CD14-positive monocyte (primary cell): Measurements from ENCODE around the gene SLC39A1. TPM values are rescaled to one million over a fixed set of nuclear protein-coding genes. Genes with fewer than 3 reads are reported as not detected.

Source experiments
- DNase-seq, 3 donors: peaks; one replicate each; pipeline ENCODE4 v3.0.0-alpha.2; 2011 to 2022
- H2AFZ ChIP-seq: 2 replicates; pipeline ENCODE4 v1.6.0; 2012; ENCODE audit warnings: mild to moderate bottlenecking, low read depth, low read length, inconsistent platforms; ENCODE audit not compliant: insufficient read depth, poor library complexity, severe bottlenecking
- H3K27ac ChIP-seq, 2 donors: 1 replicate in 1 of 2; 2 replicates in 1 of 2; pipeline ENCODE4 v1.5.1; 2012 to 2013; ENCODE audit warnings: low read length in 2 of 2, control low read depth in 1 of 2, inconsistent platforms in 1 of 2, low read depth in 1 of 2, mild to moderate bottlenecking in 1 of 2
- H3K27me3 ChIP-seq, 2 donors: one replicate each; pipeline versions ENCODE4 v1.6.0 to v1.6.1; 2011 to 2013; ENCODE audit warnings: low read length in 2 of 2; ENCODE audit not compliant: control insufficient read depth in 2 of 2, insufficient read depth in 2 of 2
- H3K36me3 ChIP-seq, 2 donors: replicated peaks in 1 of 2; 1 replicate in 1 of 2; 2 replicates in 1 of 2; pipeline versions ENCODE4 v1.5.1 to v1.6.1; 2012 to 2013; ENCODE audit warnings: low read length in 2 of 2, control low read depth in 1 of 2, inconsistent platforms in 1 of 2, mild to moderate bottlenecking in 1 of 2; ENCODE audit not compliant: insufficient read depth in 2 of 2, control insufficient read depth in 1 of 2
- H3K4me1 ChIP-seq, 2 donors: 1 replicate in 1 of 2; 2 replicates in 1 of 2; pipeline versions ENCODE4 v1.5.1 to v1.6.1; 2012 to 2013; ENCODE audit warnings: low read length in 2 of 2, control low read depth in 1 of 2, inconsistent platforms in 1 of 2, mild to moderate bottlenecking in 1 of 2, moderate library complexity in 1 of 2; ENCODE audit not compliant: insufficient read depth in 2 of 2, control insufficient read depth in 1 of 2
- H3K4me2 ChIP-seq: replicated peaks from 2 replicates; pipeline ENCODE3; 2012; ENCODE audit warnings: low read length, moderate library complexity, mild to moderate bottlenecking; ENCODE audit not compliant: poor library complexity, severe bottlenecking; ENCODE audit errors: extremely low read depth
- H3K4me3 ChIP-seq, 3 experiments: fragments of 200-600 bp in 1 of 3; sonication (generic) in 1 of 3; replicated peaks in 1 of 3; 1 replicate in 2 of 3; 2 replicates in 1 of 3; pipeline ENCODE4 v1.5.1; 2011 to 2013; ENCODE audit warnings: low read length in 3 of 3, mild to moderate bottlenecking in 3 of 3, control low read depth in 2 of 3, low read depth in 2 of 3, inconsistent platforms in 1 of 3, moderate library complexity in 1 of 3
- H3K79me2 ChIP-seq: 2 replicates; pipeline ENCODE4 v1.6.0; 2012; ENCODE audit warnings: mild to moderate bottlenecking, control low read depth, inconsistent platforms, low read length, moderate library complexity; ENCODE audit not compliant: insufficient read depth
- H3K9ac ChIP-seq: 2 replicates; pipeline ENCODE4 v1.6.0; 2017; ENCODE audit warnings: low read length, mild to moderate bottlenecking; ENCODE audit not compliant: insufficient read depth, poor library complexity, severe bottlenecking
- H3K9me3 ChIP-seq, 2 donors: replicated peaks in 1 of 2; 1 replicate in 1 of 2; 2 replicates in 1 of 2; pipeline versions ENCODE4 v1.5.1 to v1.6.1; 2012 to 2013; ENCODE audit warnings: low read length in 2 of 2, control low read depth in 1 of 2; ENCODE audit not compliant: control insufficient read depth in 1 of 2, insufficient read depth in 1 of 2
- H4K20me1 ChIP-seq: 2 replicates; pipeline ENCODE4 v1.6.0; 2012; ENCODE audit warnings: mild to moderate bottlenecking, low read length, control low read depth, moderate library complexity; ENCODE audit not compliant: insufficient read depth
- H3K27ac Mint-ChIP-seq, 7 donors: one replicate each; pipeline ENCODE4 v1.8.0; 2020; ENCODE audit warnings: mild to moderate bottlenecking in 7 of 7, mixed read lengths in 7 of 7, moderate library complexity in 6 of 7, inconsistent platforms in 2 of 7
- H3K27me3 Mint-ChIP-seq, 3 donors: one replicate each; pipeline ENCODE4 v1.8.0; 2021 to 2022; ENCODE audit warnings: low read depth in 3 of 3, mild to moderate bottlenecking in 3 of 3, mixed read lengths in 3 of 3, moderate library complexity in 3 of 3, inconsistent platforms in 1 of 3
- H3K36me3 Mint-ChIP-seq, 2 donors: one replicate each; pipeline ENCODE4 v1.8.0; 2020; ENCODE audit warnings: mixed read lengths in 2 of 2, inconsistent platforms in 1 of 2, mild to moderate bottlenecking in 1 of 2
- H3K4me1 Mint-ChIP-seq: one replicate; pipeline ENCODE4 v1.8.0; 2020; ENCODE audit warnings: mild to moderate bottlenecking, mixed read lengths
- H3K4me3 Mint-ChIP-seq, 2 donors: one replicate each; pipeline ENCODE4 v1.8.0; 2020; ENCODE audit warnings: mild to moderate bottlenecking in 2 of 2, mixed read lengths in 2 of 2, moderate library complexity in 1 of 2
- H3K9me3 Mint-ChIP-seq, 7 donors: one replicate each; pipeline ENCODE4 v1.8.0; 2020 to 2022; ENCODE audit warnings: mixed read lengths in 7 of 7, mild to moderate bottlenecking in 6 of 7, moderate library complexity in 6 of 7, inconsistent platforms in 2 of 7
- WGBS: methylation state at CpG from one replicate; pipeline ENCODE4 v1.1.5; 2013; ENCODE audit warnings: missing lambda C conversion rate; ENCODE audit not compliant: insufficient coverage; 5-methylcytosine and 5-hydroxymethylcytosine counted together
- intact Hi-C, 2 donors: fragments of 100-400 bp; cut with micrococcal nuclease; formaldehyde crosslinking; loops; one replicate each; pipeline versions ENCODE4 v1.15.0 to v1.15.1; 2023
- polyA plus RNA-seq, 3 donors: library from polyadenylated mRNA; depleted of rRNA in 1 of 3; unstranded in 2 of 3; stranded (reverse) in 1 of 3; fragments of 300-500 nt in 2 of 3; fragments of >200 nt in 1 of 3; fragmentation: Illumina TruSeq in 2 of 3; gene quantifications; 1 replicate in 2 of 3; 2 replicates in 1 of 3; pipeline ENCODE4 v1.2.3, GENCODE V29; 2012 to 2021
- TF ChIP-seq, protein P1 (sequence below): fragments of 200-600 bp; IDR thresholded peaks from one replicate; pipeline ENCODE4 v1.8.0; 2022; ENCODE audit warnings: antibody characterized with exemption, mild to moderate bottlenecking

The SLC39A1 gene
- polyA plus RNA-seq, 3 donors, result 37.6 to 83.1 (median 82.1) TPM

DNA sequence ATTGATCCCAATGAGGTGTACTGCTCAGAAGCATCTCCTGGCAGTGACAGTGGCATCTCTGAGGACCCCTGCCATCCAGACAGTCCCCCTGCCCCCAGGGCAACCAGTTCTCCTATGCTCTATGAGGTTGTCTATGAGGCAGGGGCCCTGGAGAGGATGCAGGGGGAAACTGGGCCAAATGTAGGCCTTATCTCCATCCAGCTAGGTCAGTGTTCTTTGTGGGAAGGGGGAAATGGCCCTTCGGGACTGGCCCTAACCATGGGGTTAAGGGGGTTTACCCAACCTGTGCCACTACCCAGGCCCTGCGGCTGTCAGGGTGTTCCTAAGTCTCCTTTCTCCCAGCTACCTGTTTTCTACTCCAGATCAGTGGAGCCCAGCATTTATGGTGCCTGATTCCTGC is 5.6 kb upstream of the SLC39A1 start:
- WGBS, result 96% methylated on average over 2 of the region's 2 CpGs
- H3K4me2 ChIP-seq, result no peak overlapping the region
- no peak overlapping the region for H3K27ac ChIP-seq
- H4K20me1 ChIP-seq, result no peaks in the 10 kb centered on the region
- H3K4me3 ChIP-seq, result peak overlapping the region in 1 of 3 experiments; percentile 91
- TF ChIP-seq, protein P1, sequence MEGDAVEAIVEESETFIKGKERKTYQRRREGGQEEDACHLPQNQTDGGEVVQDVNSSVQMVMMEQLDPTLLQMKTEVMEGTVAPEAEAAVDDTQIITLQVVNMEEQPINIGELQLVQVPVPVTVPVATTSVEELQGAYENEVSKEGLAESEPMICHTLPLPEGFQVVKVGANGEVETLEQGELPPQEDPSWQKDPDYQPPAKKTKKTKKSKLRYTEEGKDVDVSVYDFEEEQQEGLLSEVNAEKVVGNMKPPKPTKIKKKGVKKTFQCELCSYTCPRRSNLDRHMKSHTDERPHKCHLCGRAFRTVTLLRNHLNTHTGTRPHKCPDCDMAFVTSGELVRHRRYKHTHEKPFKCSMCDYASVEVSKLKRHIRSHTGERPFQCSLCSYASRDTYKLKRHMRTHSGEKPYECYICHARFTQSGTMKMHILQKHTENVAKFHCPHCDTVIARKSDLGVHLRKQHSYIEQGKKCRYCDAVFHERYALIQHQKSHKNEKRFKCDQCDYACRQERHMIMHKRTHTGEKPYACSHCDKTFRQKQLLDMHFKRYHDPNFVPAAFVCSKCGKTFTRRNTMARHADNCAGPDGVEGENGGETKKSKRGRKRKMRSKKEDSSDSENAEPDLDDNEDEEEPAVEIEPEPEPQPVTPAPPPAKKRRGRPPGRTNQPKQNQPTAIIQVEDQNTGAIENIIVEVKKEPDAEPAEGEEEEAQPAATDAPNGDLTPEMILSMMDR, result no peak
- Mint-ChIP-seq H3K27ac (no peak overlapping the region), H3K36me3 (peaks cover 7 to 9% of the 10 kb centered on the region in 2 donors), H3K27me3 (peaks cover 2 to 4% (median 2%) of the 10 kb centered on the region in 3 donors), H3K4me3 (no peak overlapping the region), H3K4me1 (peaks cover 56% of the 10 kb centered on the region), H3K9me3 (no peaks in the 10 kb centered on the region)
- H3K27me3 ChIP-seq, result no peaks in the 10 kb centered on the region
- H3K4me1 ChIP-seq, result peaks cover 31 to 44% of the 10 kb centered on the region in 2 donors
- H3K9me3 ChIP-seq, result no peaks in the 10 kb centered on the region
- no peak for DNase-seq
- H2AFZ ChIP-seq, result no peak overlapping the region
- peaks cover 34% of the 10 kb centered on the region for H3K79me2 ChIP-seq
- H3K9ac ChIP-seq, result no peak overlapping the region
- H3K36me3 ChIP-seq, result peaks cover 5 to 11% of the 10 kb centered on the region in 2 donors
- intact Hi-C loops, result no loop called here

DNA sequence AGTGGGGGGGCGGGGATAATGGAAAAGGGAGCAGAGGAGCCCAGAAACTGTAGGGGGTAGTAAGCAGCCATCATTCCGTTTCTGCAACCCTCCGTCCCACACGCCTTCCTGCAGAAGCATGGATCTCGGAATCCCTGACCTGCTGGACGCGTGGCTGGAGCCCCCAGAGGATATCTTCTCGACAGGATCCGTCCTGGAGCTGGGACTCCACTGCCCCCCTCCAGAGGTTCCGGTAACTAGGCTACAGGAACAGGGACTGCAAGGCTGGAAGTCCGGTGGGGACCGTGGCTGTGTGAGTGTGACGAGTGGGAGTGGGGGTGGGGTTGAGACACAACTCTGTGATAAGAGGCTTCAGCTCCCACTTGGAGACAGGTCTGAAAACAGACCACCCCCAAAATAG is 5.1 kb upstream of the SLC39A1 start:
- Mint-ChIP-seq H3K27ac (peak overlapping the region in 2 of 7 donors; percentile 91 to 97), H3K4me3 (peak overlapping the region; percentile 95 to 97), H3K36me3 (peaks cover 2 to 4% of the 10 kb centered on the region in 2 donors), H3K9me3 (no peaks in the 10 kb centered on the region), H3K4me1 (peaks cover 58% of the 10 kb centered on the region), H3K27me3 (peaks cover 2 to 4% (median 2%) of the 10 kb centered on the region in 3 donors)
- intact Hi-C loops, result no loop called here
- Histone ChIP-seq H3K4me1 (peaks cover 35 to 49% of the 10 kb centered on the region in 2 donors), H3K36me3 (peaks cover 0 to 6% of the 10 kb centered on the region in 2 donors), H3K79me2 (peaks cover 40% of the 10 kb centered on the region), H3K27me3 (no peaks in the 10 kb centered on the region), H4K20me1 (no peaks in the 10 kb centered on the region), H3K4me2 (peak overlapping the region; percentile 92), H3K9ac (peak overlapping the region; percentile 68), H3K9me3 (no peaks in the 10 kb centered on the region), H3K4me3 (peak overlapping the region; percentile 36 to 91 (median 81)), H3K27ac (peak overlapping the region in 1 of 2 donors; percentile 86), H2AFZ (peak overlapping the region; percentile 96)
- TF ChIP-seq, protein P1, result no peak
- 11% methylated on average over 8 of the region's 13 CpGs for WGBS
- no peak for DNase-seq
